HEK293 (cell line): ENCODE data around the gene GRIK4.

Experiments used
- MEIS1 ChIP-seq: sonication (generic); formaldehyde crosslinking; IDR thresholded peaks from 2 replicates; pipeline ENCODE4 v1.8.1; 2022; ENCODE audit warnings: missing genetic modification reagents, mild to moderate bottlenecking, borderline replicate concordance
- ZNF146 ChIP-seq: fragments of 450-650 bp; formaldehyde crosslinking; IDR thresholded peaks from 2 replicates; pipeline ENCODE4 v1.5.1; 2016; ENCODE audit warnings: missing biosample characterization, missing genetic modification characterization

DNA sequence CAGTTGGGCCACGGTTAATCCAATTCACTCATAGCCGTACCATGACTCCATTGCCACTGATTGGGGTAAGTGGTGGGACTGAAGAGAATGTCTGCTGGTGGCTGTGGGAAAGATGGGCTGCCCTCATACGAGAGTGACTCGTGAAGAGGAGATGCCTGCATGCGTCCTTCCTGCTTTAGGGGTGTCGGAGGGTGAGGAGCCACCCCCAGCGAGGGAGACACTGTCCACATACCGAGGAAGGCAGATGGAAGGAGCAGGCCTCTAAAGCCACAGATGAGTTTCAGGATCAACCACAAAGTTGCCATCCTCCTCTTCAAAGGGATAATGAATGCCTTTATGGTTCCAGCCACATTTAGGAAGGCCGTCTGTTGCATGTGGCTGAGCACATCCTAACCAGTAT, 83.2 kb downstream of the GRIK4 start:
- TF ChIP-seq MEIS1 (CRISPR knock-in tag), result no peak
- no peak for TF ChIP-seq ZNF146 (tag by site-specific recombination)
